ENCODE results near the gene DSG1.

DSG1 gene

DNA sequence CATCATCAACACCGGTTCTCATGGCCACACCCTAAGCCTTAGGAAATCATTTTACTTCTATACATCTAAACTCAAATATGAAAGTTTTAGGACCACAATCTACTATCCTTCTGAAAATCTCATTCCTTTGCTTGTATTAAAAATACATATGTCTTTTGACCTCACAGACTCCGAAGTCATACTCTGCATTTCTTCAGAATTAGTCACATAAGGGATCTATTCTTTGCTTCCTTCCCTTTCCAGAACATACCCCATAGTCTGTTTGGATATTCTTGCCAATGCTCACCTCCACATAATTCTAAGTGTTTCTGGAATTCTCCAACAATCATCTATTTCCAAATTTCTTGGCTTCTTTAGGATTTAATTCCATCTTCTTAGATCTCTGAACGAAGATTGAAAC, 14.2 kb upstream of the DSG1 start:
- Histone ChIP-seq H2AK5ac (ENCODE audit: low read depth, low read length) (no peak overlapping the region), H3K36me3 (replicated peaks in 1 of 2; ENCODE audit: control insufficient read depth in 2 of 2, insufficient read depth in 2 of 2, low read length in 2 of 2) (no peaks in the 10 kb centered on the region), H3K4me2 (ENCODE audit: insufficient read depth, low read length, poor library complexity, severe bottlenecking) (no peak overlapping the region), H3K27me3 (ENCODE audit: control insufficient read depth in 3 of 3, insufficient read depth in 3 of 3, low read depth in 1 of 3, low read length in 3 of 3) (no peaks in the 10 kb centered on the region), H3K9ac (ENCODE audit: low read depth, low read length, poor library complexity) (no peak overlapping the region), H2AFZ (ENCODE audit: low read length) (no peak overlapping the region), H3K18ac (ENCODE audit: low read length) (no peak overlapping the region), H3K27ac (replicated peaks; ENCODE audit: low read length) (no peak overlapping the region), H3K9me3 (replicated peaks in 1 of 2; ENCODE audit: control insufficient read depth in 2 of 2, insufficient read depth in 1 of 2, low read depth in 1 of 2, low read length in 2 of 2) (no peaks in the 10 kb centered on the region), H3K4me1 (ENCODE audit: control insufficient read depth in 2 of 2, insufficient read depth in 1 of 2, low read depth in 1 of 2, low read length in 2 of 2) (peaks cover 3 to 7% of the 10 kb centered on the region in 2 donors), H2BK120ac (ENCODE audit: low read depth, low read length) (no peak overlapping the region), H3K79me1 (ENCODE audit: low read depth, low read length) (no peaks in the 10 kb centered on the region), H3K14ac (ENCODE audit: low read length) (no peak overlapping the region), H3K4ac (ENCODE audit: low read length) (no peak overlapping the region), H2BK15ac (ENCODE audit: low read length) (no peak overlapping the region), H3K4me3 (ENCODE audit: low read length in 2 of 2) (no peak overlapping the region), H3K23ac (ENCODE audit: low read depth, low read length, poor library complexity) (no peak overlapping the region), H2BK12ac (ENCODE audit: low read length) (no peak overlapping the region), H2BK5ac (ENCODE audit: low read length) (no peak overlapping the region), H4K91ac (ENCODE audit: low read depth, low read length, poor library complexity) (no peak overlapping the region), H4K8ac (ENCODE audit: low read depth, low read length) (no peak overlapping the region)
- WGBS, 2 donors (ENCODE audit: extremely low coverage in 2 of 2, insufficient read length in 2 of 2, insufficient replicate concordance in 1 of 2) = no CpG with 5 or more reads among the region's 3 CpGs
- DNase-seq (ENCODE audit: low spot score) = no peak

DNA sequence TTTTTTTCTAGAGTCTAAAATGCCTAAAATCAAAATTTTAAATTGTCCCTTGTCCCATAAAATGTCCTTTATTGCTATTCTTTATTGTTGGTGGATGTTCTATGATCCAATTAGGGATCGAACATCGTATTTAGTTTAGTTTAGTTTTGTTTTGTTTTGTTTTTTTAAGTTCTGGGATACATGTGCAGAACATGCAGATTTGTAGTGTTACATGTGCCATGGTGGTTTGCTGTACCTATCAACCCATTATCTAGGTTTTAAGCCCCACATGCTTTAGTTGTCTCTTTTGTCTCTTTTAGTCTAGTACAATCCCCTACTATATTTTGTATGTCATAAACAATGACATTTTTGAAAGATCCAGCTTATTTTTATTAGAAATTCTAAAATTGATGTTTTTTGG, 8.8 kb upstream of the DSG1 start:
- no peak overlapping the region for H4K8ac ChIP-seq (ENCODE audit: low read depth, low read length)
- H3K4me2 ChIP-seq (ENCODE audit: insufficient read depth, low read length, poor library complexity, severe bottlenecking) = no peak overlapping the region
- no peak overlapping the region for H2BK5ac ChIP-seq (ENCODE audit: low read length)
- WGBS, 2 donors (ENCODE audit: extremely low coverage in 2 of 2, insufficient read length in 2 of 2, insufficient replicate concordance in 1 of 2) = no CpG with 5 or more reads among the region's 2 CpGs
- H3K79me1 ChIP-seq (ENCODE audit: low read depth, low read length) = no peaks in the 10 kb centered on the region
- H3K4ac ChIP-seq (ENCODE audit: low read length) = no peak overlapping the region
- no peaks in the 10 kb centered on the region for H3K36me3 ChIP-seq (replicated peaks in 1 of 2; ENCODE audit: control insufficient read depth in 2 of 2, insufficient read depth in 2 of 2, low read length in 2 of 2)
- H2BK120ac ChIP-seq (ENCODE audit: low read depth, low read length) = no peak overlapping the region
- DNase-seq (ENCODE audit: low spot score) = no peak
- no peak overlapping the region for H3K4me3 ChIP-seq (ENCODE audit: low read length in 2 of 2)
- H2BK15ac ChIP-seq (ENCODE audit: low read length) = no peak overlapping the region
- no peak overlapping the region for H3K18ac ChIP-seq (ENCODE audit: low read length)
- no peak overlapping the region for H3K27ac ChIP-seq (replicated peaks; ENCODE audit: low read length)
- no peaks in the 10 kb centered on the region for H3K9me3 ChIP-seq (replicated peaks in 1 of 2; ENCODE audit: control insufficient read depth in 2 of 2, insufficient read depth in 1 of 2, low read depth in 1 of 2, low read length in 2 of 2)
- no peak overlapping the region for H3K14ac ChIP-seq (ENCODE audit: low read length)
- no peak overlapping the region for H2AFZ ChIP-seq (ENCODE audit: low read length)
- H3K23ac ChIP-seq (ENCODE audit: low read depth, low read length, poor library complexity) = no peak overlapping the region
- H3K27me3 ChIP-seq (ENCODE audit: control insufficient read depth in 3 of 3, insufficient read depth in 3 of 3, low read depth in 1 of 3, low read length in 3 of 3) = no peaks in the 10 kb centered on the region
- H4K91ac ChIP-seq (ENCODE audit: low read depth, low read length, poor library complexity) = no peak overlapping the region
- no peaks in the 10 kb centered on the region for H3K4me1 ChIP-seq (ENCODE audit: control insufficient read depth in 2 of 2, insufficient read depth in 1 of 2, low read depth in 1 of 2, low read length in 2 of 2)
- no peak overlapping the region for H2BK12ac ChIP-seq (ENCODE audit: low read length)
- H2AK5ac ChIP-seq (ENCODE audit: low read depth, low read length) = no peak overlapping the region
- H3K9ac ChIP-seq (ENCODE audit: low read depth, low read length, poor library complexity) = no peak overlapping the region

DNA sequence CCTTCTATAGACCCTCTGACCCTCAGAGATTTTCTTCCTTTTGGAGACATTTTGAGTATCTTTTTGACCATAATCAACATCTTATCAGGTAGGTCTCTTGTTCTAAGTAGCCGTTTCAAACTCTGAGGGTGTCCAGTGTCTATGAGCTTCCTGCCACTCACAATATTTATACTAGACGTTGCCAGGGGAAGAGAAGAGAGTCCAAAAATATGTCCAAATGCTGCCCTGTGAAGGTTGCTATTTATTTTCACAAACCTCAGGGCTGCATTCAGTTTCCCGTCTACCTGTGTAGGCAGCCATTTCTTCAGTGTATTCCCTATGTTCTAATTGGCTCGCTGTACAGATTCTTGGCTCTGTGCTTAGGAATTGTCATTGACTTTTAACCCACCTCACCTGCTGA, 986 bp upstream of the DSG1 start:
- H4K8ac ChIP-seq (ENCODE audit: low read depth, low read length) = no peak overlapping the region
- no peak overlapping the region for H3K27ac ChIP-seq (replicated peaks; ENCODE audit: low read length)
- H2BK120ac ChIP-seq (ENCODE audit: low read depth, low read length) = no peak overlapping the region
- H3K4me2 ChIP-seq (ENCODE audit: insufficient read depth, low read length, poor library complexity, severe bottlenecking) = no peak overlapping the region
- no peak overlapping the region for H2BK15ac ChIP-seq (ENCODE audit: low read length)
- H3K4ac ChIP-seq (ENCODE audit: low read length) = no peak overlapping the region
- no peak overlapping the region for H3K23ac ChIP-seq (ENCODE audit: low read depth, low read length, poor library complexity)
- H3K27me3 ChIP-seq (ENCODE audit: control insufficient read depth in 3 of 3, insufficient read depth in 3 of 3, low read depth in 1 of 3, low read length in 3 of 3) = no peaks in the 10 kb centered on the region
- no peak overlapping the region for H2AFZ ChIP-seq (ENCODE audit: low read length)
- H3K9ac ChIP-seq (ENCODE audit: low read depth, low read length, poor library complexity) = no peak overlapping the region
- H3K14ac ChIP-seq (ENCODE audit: low read length) = no peak overlapping the region
- H4K91ac ChIP-seq (ENCODE audit: low read depth, low read length, poor library complexity) = no peak overlapping the region
- WGBS, 2 donors (ENCODE audit: extremely low coverage in 2 of 2, insufficient read length in 2 of 2, insufficient replicate concordance in 1 of 2) = no CpG with 5 or more reads among the region's 4 CpGs
- H3K36me3 ChIP-seq (replicated peaks in 1 of 2; ENCODE audit: control insufficient read depth in 2 of 2, insufficient read depth in 2 of 2, low read length in 2 of 2) = no peaks in the 10 kb centered on the region
- no peak overlapping the region for H3K4me3 ChIP-seq (ENCODE audit: low read length in 2 of 2)
- no peaks in the 10 kb centered on the region for H3K79me1 ChIP-seq (ENCODE audit: low read depth, low read length)
- no peak overlapping the region for H2BK12ac ChIP-seq (ENCODE audit: low read length)
- no peak for DNase-seq (ENCODE audit: low spot score)
- H2AK5ac ChIP-seq (ENCODE audit: low read depth, low read length) = no peak overlapping the region
- H2BK5ac ChIP-seq (ENCODE audit: low read length) = no peak overlapping the region
- H3K18ac ChIP-seq (ENCODE audit: low read length) = no peak overlapping the region
- no peaks in the 10 kb centered on the region for H3K9me3 ChIP-seq (replicated peaks in 1 of 2; ENCODE audit: control insufficient read depth in 2 of 2, insufficient read depth in 1 of 2, low read depth in 1 of 2, low read length in 2 of 2)
- no peaks in the 10 kb centered on the region for H3K4me1 ChIP-seq (ENCODE audit: control insufficient read depth in 2 of 2, insufficient read depth in 1 of 2, low read depth in 1 of 2, low read length in 2 of 2)

DNA sequence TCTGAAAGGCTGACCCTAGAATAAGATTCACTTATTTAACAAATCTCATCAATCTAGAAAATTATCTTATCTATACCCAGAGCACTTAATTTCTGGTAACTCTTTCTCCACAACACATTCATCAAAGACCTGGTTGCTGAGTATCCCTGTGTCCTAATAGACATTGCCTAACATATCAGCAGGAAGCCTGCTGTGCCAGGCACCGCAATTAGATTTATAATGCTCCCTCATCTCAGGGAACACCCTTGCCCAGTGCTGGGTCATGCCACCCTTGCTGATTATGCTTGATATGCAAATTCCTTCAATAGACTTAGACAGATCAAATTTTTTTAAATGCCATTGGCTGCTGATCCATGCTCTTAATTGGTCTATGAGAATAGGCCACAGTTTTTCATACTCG, 3.8 kb downstream of the DSG1 start:
- H3K18ac ChIP-seq (ENCODE audit: low read length) = no peak overlapping the region
- H3K4me1 ChIP-seq (ENCODE audit: control insufficient read depth in 2 of 2, insufficient read depth in 1 of 2, low read depth in 1 of 2, low read length in 2 of 2) = no peaks in the 10 kb centered on the region
- H3K4me2 ChIP-seq (ENCODE audit: insufficient read depth, low read length, poor library complexity, severe bottlenecking) = no peak overlapping the region
- no peak overlapping the region for H2BK5ac ChIP-seq (ENCODE audit: low read length)
- no peaks in the 10 kb centered on the region for H3K36me3 ChIP-seq (replicated peaks in 1 of 2; ENCODE audit: control insufficient read depth in 2 of 2, insufficient read depth in 2 of 2, low read length in 2 of 2)
- no peaks in the 10 kb centered on the region for H3K27me3 ChIP-seq (ENCODE audit: control insufficient read depth in 3 of 3, insufficient read depth in 3 of 3, low read depth in 1 of 3, low read length in 3 of 3)
- no peak overlapping the region for H4K91ac ChIP-seq (ENCODE audit: low read depth, low read length, poor library complexity)
- no peak overlapping the region for H2BK120ac ChIP-seq (ENCODE audit: low read depth, low read length)
- no peak overlapping the region for H3K9ac ChIP-seq (ENCODE audit: low read depth, low read length, poor library complexity)
- no peak overlapping the region for H3K27ac ChIP-seq (replicated peaks; ENCODE audit: low read length)
- H3K4ac ChIP-seq (ENCODE audit: low read length) = no peak overlapping the region
- no peaks in the 10 kb centered on the region for H3K79me1 ChIP-seq (ENCODE audit: low read depth, low read length)
- H3K23ac ChIP-seq (ENCODE audit: low read depth, low read length, poor library complexity) = no peak overlapping the region
- H3K14ac ChIP-seq (ENCODE audit: low read length) = no peak overlapping the region
- H2AFZ ChIP-seq (ENCODE audit: low read length) = no peak overlapping the region
- no peak for DNase-seq (ENCODE audit: low spot score)
- H3K4me3 ChIP-seq (ENCODE audit: low read length in 2 of 2) = no peak overlapping the region
- H3K9me3 ChIP-seq (replicated peaks in 1 of 2; ENCODE audit: control insufficient read depth in 2 of 2, insufficient read depth in 1 of 2, low read depth in 1 of 2, low read length in 2 of 2) = no peaks in the 10 kb centered on the region
- WGBS, 2 donors (ENCODE audit: extremely low coverage in 2 of 2, insufficient read length in 2 of 2, insufficient replicate concordance in 1 of 2) = no CpG with 5 or more reads among the region's 2 CpGs
- no peak overlapping the region for H2AK5ac ChIP-seq (ENCODE audit: low read depth, low read length)
- H2BK15ac ChIP-seq (ENCODE audit: low read length) = no peak overlapping the region
- no peak overlapping the region for H2BK12ac ChIP-seq (ENCODE audit: low read length)
- no peak overlapping the region for H4K8ac ChIP-seq (ENCODE audit: low read depth, low read length)
